Neural cell (in vitro differentiated cells): ENCODE results near the gene SLC38A9. TPM values are rescaled to one million over a fixed set of nuclear protein-coding genes. Genes with fewer than 3 reads are reported as not detected.

Experiments
- H2AFZ ChIP-seq: fragments of 200-600, 300-800 bp; sonication (generic), shearing (Covaris generic); 2 replicates; pipeline ENCODE4 v1.6.0; 2014; ENCODE audit warnings: low read depth, mild to moderate bottlenecking, antibody characterized with exemption, low read length, moderate library complexity
- H3F3A ChIP-seq: fragments of 200-600 bp; shearing (Covaris generic); 2 replicates; pipeline ENCODE4 v1.6.1; 2016; ENCODE audit warnings: mild to moderate bottlenecking, moderate library complexity, mixed read lengths, antibody characterized with exemption, low read length; ENCODE audit not compliant: insufficient read depth, poor library complexity, severe bottlenecking
- H3K27ac ChIP-seq: fragments of 200-600, 300-800 bp; sonication (generic), shearing (Covaris generic); 2 replicates; pipeline ENCODE4 v1.5.1; 2014; ENCODE audit warnings: mild to moderate bottlenecking, low read length, moderate library complexity
- H3K27me3 ChIP-seq: fragments of 300-800, 200-600 bp; sonication (generic), shearing (Covaris generic); 2 replicates; pipeline ENCODE4 v1.6.0; 2014; ENCODE audit warnings: mild to moderate bottlenecking, low read depth, low read length, moderate library complexity; ENCODE audit not compliant: insufficient read depth
- H3K36me3 ChIP-seq: fragments of 300-800, 200-600 bp; sonication (generic), shearing (Covaris generic); 2 replicates; pipeline ENCODE4 v1.5.1; 2014; ENCODE audit warnings: mild to moderate bottlenecking, antibody characterized with exemption, low read length, moderate library complexity; ENCODE audit not compliant: insufficient read depth
- H3K4me2 ChIP-seq: fragments of 300-800, 200-600 bp; sonication (generic), shearing (Covaris generic); 2 replicates; pipeline ENCODE4 v1.6.0; 2014; ENCODE audit warnings: mild to moderate bottlenecking, low read length
- H3K4me3 ChIP-seq: fragments of 300-800, 200-600 bp; sonication (generic), shearing (Covaris generic); 2 replicates; pipeline ENCODE4 v1.5.1; 2014; ENCODE audit warnings: mild to moderate bottlenecking, low read length, moderate library complexity
- H3K79me2 ChIP-seq: fragments of 200-600 bp; shearing (Covaris generic); replicated peaks from 2 replicates; pipeline ENCODE4 v1.6.0; 2014; ENCODE audit warnings: mild to moderate bottlenecking, low read length, moderate library complexity; ENCODE audit not compliant: insufficient read depth
- H3K9ac ChIP-seq: fragments of 300-800, 200-600 bp; sonication (generic), shearing (Covaris generic); 2 replicates; pipeline ENCODE4 v1.6.1; 2016; ENCODE audit warnings: mild to moderate bottlenecking, low read length, mixed read lengths
- H3K9me2 ChIP-seq: fragments of 200-600 bp; shearing (Covaris generic); 2 replicates; pipeline ENCODE4 v1.6.1; 2016; ENCODE audit warnings: mild to moderate bottlenecking, low read length, mixed read lengths; ENCODE audit not compliant: insufficient read depth
- H3K9me3 ChIP-seq: fragments of 200-600, 300-800 bp; sonication (generic), shearing (Covaris generic); 2 replicates; pipeline ENCODE4 v1.6.1; 2016; ENCODE audit warnings: mild to moderate bottlenecking, mixed run types, low read length, moderate library complexity, mixed read lengths
- H4K20me1 ChIP-seq: fragments of 200-600 bp; shearing (Covaris generic); 2 replicates; pipeline ENCODE4 v1.6.1; 2016; ENCODE audit warnings: mild to moderate bottlenecking, mixed run types; ENCODE audit not compliant: insufficient read depth
- CTCF ChIP-seq: fragments of 450-650 bp; IDR thresholded peaks from 2 replicates; pipeline ENCODE4 v1.5.1; 2014; ENCODE audit warnings: antibody characterized with exemption, mild to moderate bottlenecking, moderate library complexity; ENCODE audit not compliant: poor library complexity, severe bottlenecking
- EP300 ChIP-seq: fragments of 450-650 bp; conservative IDR thresholded peaks from 2 replicates; pipeline ENCODE4 v1.6.1; 2014; ENCODE audit warnings: antibody characterized with exemption, mild to moderate bottlenecking, moderate library complexity; ENCODE audit not compliant: poor library complexity, severe bottlenecking
- EZH2 ChIP-seq: fragments of 200-600, 300-800 bp; shearing (Covaris generic), sonication (generic); IDR thresholded peaks from 2 replicates; pipeline ENCODE4 v1.6.1; 2014; ENCODE audit warnings: antibody characterized with exemption, low read length, borderline replicate concordance, mild to moderate bottlenecking; ENCODE audit not compliant: insufficient read depth, poor library complexity, severe bottlenecking
- MXI1 ChIP-seq: fragments of 450-650 bp; conservative IDR thresholded peaks from 2 replicates; pipeline ENCODE4 v1.6.1; 2014; ENCODE audit warnings: antibody characterized with exemption, mild to moderate bottlenecking; ENCODE audit not compliant: poor library complexity, severe bottlenecking
- POLR2AphosphoS5 ChIP-seq: IDR thresholded peaks from 2 replicates; pipeline ENCODE4 v1.6.1; 2012
- RAD21 ChIP-seq: fragments of 450-650 bp; conservative IDR thresholded peaks from 2 replicates; pipeline ENCODE4 v1.6.1; 2014; ENCODE audit warnings: antibody characterized with exemption, mild to moderate bottlenecking, moderate library complexity
- REST ChIP-seq: IDR thresholded peaks from 2 replicates; pipeline ENCODE4 v1.6.1; 2012; ENCODE audit warnings: borderline replicate concordance
- SMC3 ChIP-seq: fragments of 450-650 bp; conservative IDR thresholded peaks from 2 replicates; pipeline ENCODE4 v1.6.1; 2014; ENCODE audit warnings: antibody characterized with exemption, mild to moderate bottlenecking, moderate library complexity; ENCODE audit not compliant: poor library complexity
- TAF1 ChIP-seq: IDR thresholded peaks from 2 replicates; pipeline ENCODE4 v1.6.1; 2012; ENCODE audit warnings: low read depth
- polyA plus RNA-seq: library from polyadenylated mRNA; depleted of rRNA; stranded (reverse); fragments of >200 nt; gene quantifications from 2 replicates; pipeline ENCODE4 v1.2.3, GENCODE V29; 2014

SLC38A9 gene
- polyA plus RNA-seq, 1 donor from 2014 or later: 44.5 TPM

- Histone ChIP-seq H3K9me3 (no peaks in the 10 kb centered on the region), H3K79me2 (no peaks in the 10 kb centered on the region), H3K9ac (no peak overlapping the region), H3K27ac (no peak overlapping the region), H3K4me2 (no peak overlapping the region), H3K4me3 (no peak overlapping the region), H2AFZ (no peak overlapping the region), H4K20me1 (no peaks in the 10 kb centered on the region), H3K27me3 (no peaks in the 10 kb centered on the region), H3F3A (no peaks in the 10 kb centered on the region), H3K9me2 (no peaks in the 10 kb centered on the region), H3K36me3 (no peaks in the 10 kb centered on the region)
- TF ChIP-seq SMC3: no peak
- no peak for TF ChIP-seq RAD21
- TF ChIP-seq EP300: no peak
- TF ChIP-seq POLR2AphosphoS5: no peak
- TF ChIP-seq TAF1: no peak
- TF ChIP-seq CTCF: no peak
- TF ChIP-seq REST: no peak
- no peak for TF ChIP-seq MXI1
- TF ChIP-seq EZH2: no peak
Measured at GRCh38 chr5:55657443-55657842, 54.7 kb downstream of the SLC38A9 start.

GRCh38 chr5:55650386-55650785 is 61.7 kb downstream of the SLC38A9 start:
- H3K4me3 ChIP-seq: no peak overlapping the region
- no peaks in the 10 kb centered on the region for H3K9me3 ChIP-seq
- no peaks in the 10 kb centered on the region for H3F3A ChIP-seq
- TF ChIP-seq EP300: no peak
- TF ChIP-seq REST: no peak
- no peak for TF ChIP-seq EZH2
- no peak for TF ChIP-seq SMC3
- TF ChIP-seq MXI1: no peak
- no peak for TF ChIP-seq CTCF
- no peak for TF ChIP-seq POLR2AphosphoS5
- TF ChIP-seq RAD21: no peak
- TF ChIP-seq TAF1: no peak
- H2AFZ ChIP-seq: no peak overlapping the region
- no peak overlapping the region for H3K4me2 ChIP-seq
- no peaks in the 10 kb centered on the region for H3K79me2 ChIP-seq
- no peak overlapping the region for H3K27ac ChIP-seq
- H4K20me1 ChIP-seq: no peaks in the 10 kb centered on the region
- no peak overlapping the region for H3K9ac ChIP-seq
- H3K36me3 ChIP-seq: no peaks in the 10 kb centered on the region
- H3K27me3 ChIP-seq: no peaks in the 10 kb centered on the region
- no peaks in the 10 kb centered on the region for H3K9me2 ChIP-seq
